H9 (cell line): ENCODE measurements around the gene DNAH1. TPM values are rescaled to one million over a fixed set of nuclear protein-coding genes. Genes with fewer than 3 reads are reported as not detected.

Experiments
- DNase-seq: peaks from one replicate; pipeline ENCODE4 v3.0.0-alpha.2; 2017
- H2AFZ ChIP-seq: one replicate; pipeline ENCODE4 v1.6.1; 2013; ENCODE audit warnings: mild to moderate bottlenecking, low read length, control low read depth, moderate library complexity
- H2AK5ac ChIP-seq: 2 replicates; pipeline ENCODE4 v1.6.1; 2013; ENCODE audit warnings: low read length, control low read depth, mixed read lengths; ENCODE audit not compliant: insufficient read length
- H2BK120ac ChIP-seq: one replicate; pipeline ENCODE4 v1.6.1; 2013; ENCODE audit warnings: low read depth, mild to moderate bottlenecking, low read length, control low read depth, inconsistent platforms; ENCODE audit not compliant: poor library complexity, severe bottlenecking
- H2BK12ac ChIP-seq: 2 replicates; pipeline ENCODE4 v1.6.1; 2013; ENCODE audit warnings: low read length, control low read depth, mixed read lengths, low read depth; ENCODE audit not compliant: insufficient read length
- H2BK15ac ChIP-seq: 2 replicates; pipeline ENCODE4 v1.6.1; 2013; ENCODE audit warnings: low read depth, low read length, control low read depth
- H2BK20ac ChIP-seq: one replicate; pipeline ENCODE4 v1.6.1; 2013; ENCODE audit warnings: low read depth, mild to moderate bottlenecking, low read length, control low read depth, inconsistent platforms; ENCODE audit not compliant: poor library complexity, severe bottlenecking
- H2BK5ac ChIP-seq: 2 replicates; pipeline ENCODE4 v1.6.1; 2013; ENCODE audit warnings: low read length, control low read depth, mixed read lengths; ENCODE audit not compliant: insufficient read length
- H3K14ac ChIP-seq: 2 replicates; pipeline ENCODE4 v1.6.1; 2013; ENCODE audit warnings: low read length, control low read depth; ENCODE audit not compliant: insufficient read depth
- H3K18ac ChIP-seq: 2 replicates; pipeline ENCODE4 v1.6.1; 2013; ENCODE audit warnings: low read depth, mild to moderate bottlenecking, mixed read lengths, low read length, control low read depth; ENCODE audit not compliant: insufficient read length
- H3K23ac ChIP-seq: 2 replicates; pipeline ENCODE4 v1.6.1; 2013; ENCODE audit warnings: low read length, control low read depth, mixed read lengths, low read depth; ENCODE audit not compliant: insufficient read length
- H3K23me2 ChIP-seq: 2 replicates; pipeline ENCODE4 v1.6.1; 2013; ENCODE audit warnings: low read depth, mild to moderate bottlenecking, mixed read lengths, low read length, control low read depth; ENCODE audit not compliant: insufficient read length, poor library complexity, severe bottlenecking
- H3K27ac ChIP-seq: 2 replicates; pipeline ENCODE4 v1.5.1; 2013; ENCODE audit warnings: low read length, control low read depth, mixed read lengths, low read depth; ENCODE audit not compliant: insufficient read length
- H3K27me3 ChIP-seq: 2 replicates; pipeline ENCODE4 v1.6.1; 2013; ENCODE audit warnings: low read length, control low read depth, inconsistent platforms; ENCODE audit not compliant: insufficient read depth
- H3K4ac ChIP-seq: 2 replicates; pipeline ENCODE4 v1.6.1; 2013; ENCODE audit warnings: low read depth, mild to moderate bottlenecking, control low read depth, inconsistent platforms, low read length, moderate library complexity
- H3K4me1 ChIP-seq: 2 replicates; pipeline ENCODE4 v1.6.1; 2013; ENCODE audit warnings: low read length, control low read depth, inconsistent platforms; ENCODE audit not compliant: insufficient read depth
- H3K4me2 ChIP-seq: 2 replicates; pipeline ENCODE4 v1.6.1; 2013; ENCODE audit warnings: low read length, control low read depth, mixed read lengths; ENCODE audit not compliant: insufficient read length, insufficient read depth
- H3K56ac ChIP-seq: 2 replicates; pipeline ENCODE4 v1.6.1; 2013; ENCODE audit warnings: low read depth, mild to moderate bottlenecking, mixed read lengths, low read length, control low read depth; ENCODE audit not compliant: insufficient read length
- H3K79me1 ChIP-seq: 2 replicates; pipeline ENCODE4 v1.6.1; 2013; ENCODE audit warnings: low read depth, mild to moderate bottlenecking, moderate library complexity, low read length, control low read depth, inconsistent platforms; ENCODE audit not compliant: insufficient read depth, poor library complexity, severe bottlenecking
- H3K79me2 ChIP-seq: 2 replicates; pipeline ENCODE4 v1.6.1; 2013; ENCODE audit warnings: low read length, control low read depth, inconsistent platforms; ENCODE audit not compliant: insufficient read depth
- H3K9ac ChIP-seq: 2 replicates; pipeline ENCODE4 v1.6.1; 2013; ENCODE audit warnings: low read length, control low read depth, mixed read lengths; ENCODE audit not compliant: insufficient read length; ENCODE audit errors: extremely low read depth
- H3K9me3 ChIP-seq: one replicate; pipeline ENCODE4 v1.6.1; 2013; ENCODE audit warnings: low read depth, low read length, inconsistent platforms; ENCODE audit not compliant: control insufficient read depth
- H3T11ph ChIP-seq: one replicate; pipeline ENCODE4 v1.6.1; 2013; ENCODE audit warnings: mild to moderate bottlenecking, low read length, control low read depth, inconsistent platforms
- H4K20me1 ChIP-seq: one replicate; pipeline ENCODE4 v1.6.1; 2013; ENCODE audit not compliant: control insufficient read depth, insufficient read length, insufficient read depth
- H4K5ac ChIP-seq: 2 replicates; pipeline ENCODE4 v1.6.1; 2013; ENCODE audit warnings: low read depth, mild to moderate bottlenecking, mixed read lengths, low read length, control low read depth; ENCODE audit not compliant: insufficient read length
- H4K8ac ChIP-seq: replicated peaks from 2 replicates; pipeline ENCODE4 v1.6.1; 2013; ENCODE audit warnings: low read length, control low read depth, mixed read lengths, low read depth; ENCODE audit not compliant: insufficient read length
- H4K91ac ChIP-seq: 2 replicates; pipeline ENCODE4 v1.6.1; 2013; ENCODE audit warnings: low read depth, mild to moderate bottlenecking, moderate library complexity, mixed read lengths, low read length, control low read depth; ENCODE audit not compliant: insufficient read length
- H3K27ac Mint-ChIP-seq, 3 experiments: 2 replicates in 2 of 3; 3 replicates in 1 of 3; pipeline ENCODE4 v1.8.0; 2020 to 2021; ENCODE audit warnings: mixed read lengths in 3 of 3, mild to moderate bottlenecking in 1 of 3, moderate library complexity in 1 of 3
- H3K27me3 Mint-ChIP-seq: 2 replicates; pipeline ENCODE4 v1.8.0; 2021; ENCODE audit warnings: low read depth, mild to moderate bottlenecking, moderate library complexity, mixed read lengths
- H3K36me3 Mint-ChIP-seq, 3 experiments: 2 replicates in 2 of 3; 3 replicates in 1 of 3; pipeline ENCODE4 v1.8.0; 2020 to 2021; ENCODE audit warnings: low read depth in 3 of 3, mixed read lengths in 3 of 3; ENCODE audit not compliant: insufficient read depth in 1 of 3
- H3K4me1 Mint-ChIP-seq, 2 experiments: 2 replicates each; pipeline ENCODE4 v1.8.0; 2020; ENCODE audit warnings: mixed read lengths in 2 of 2
- H3K4me3 Mint-ChIP-seq, 2 experiments: 2 replicates in 1 of 2; 3 replicates in 1 of 2; pipeline ENCODE4 v1.8.0; 2020 to 2021; ENCODE audit warnings: mild to moderate bottlenecking in 2 of 2, mixed read lengths in 2 of 2, moderate library complexity in 1 of 2
- H3K9me3 Mint-ChIP-seq, 2 experiments: 2 replicates in 1 of 2; 3 replicates in 1 of 2; pipeline ENCODE4 v1.8.0; 2020; ENCODE audit warnings: mild to moderate bottlenecking in 2 of 2, mixed read lengths in 2 of 2, moderate library complexity in 1 of 2
- CTCF ChIP-seq: fragments of 200-600 bp; sonication (generic); conservative IDR thresholded peaks from 3 replicates; pipeline ENCODE4 v1.8.0; 2021; ENCODE audit warnings: antibody characterized with exemption, mild to moderate bottlenecking
- WGBS: extraction: QIAGEN DNeasy Blood & Tissue Kit; methylation state at CpG from one replicate; pipeline ENCODE4 v1.1.7; 2013; ENCODE audit warnings: missing lambda C conversion rate, low lambda C conversion rate, mixed read lengths; ENCODE audit not compliant: insufficient read length; ENCODE audit errors: extremely low coverage; 5-methylcytosine and 5-hydroxymethylcytosine counted together
- total RNA-seq: library from RNA; stranded (reverse); gene quantifications from 2 replicates; pipeline ENCODE4 v1.2.1, GENCODE V29; 2021

DNAH1 gene
- total RNA-seq, 1 experiment from 2014 or later, result 2.0 TPM

GRCh38 chr3:52289338-52289746, 26.8 kb upstream of the DNAH1 start:
- H2AK5ac ChIP-seq, result no peak overlapping the region
- no CpG with 5 or more reads among the region's 1 CpG for WGBS
- H3K27ac Mint-ChIP-seq, result no peak overlapping the region

More at GRCh38 chr3:52289338-52289746, 26.8 kb upstream of the DNAH1 start:
- no peak overlapping the region for H3K4me2 ChIP-seq
- Mint-ChIP-seq H3K9me3 (no peaks in the 10 kb centered on the region), H3K4me3 (peak overlapping the region; percentile 96 to 98; a peak in 2 of 5 replicates), H3K4me1 (peaks cover 8 to 10% of the 10 kb centered on the region in 2 experiments), H3K27me3 (no peaks in the 10 kb centered on the region), H3K36me3 (no peaks in the 10 kb centered on the region; a peak in 3 of 7 replicates)
- no peaks in the 10 kb centered on the region for H3K27me3 ChIP-seq
- no peak overlapping the region for H2BK15ac ChIP-seq
- H3K9ac ChIP-seq, result no peak overlapping the region
- H3K4me1 ChIP-seq, result no peaks in the 10 kb centered on the region
- H3K4ac ChIP-seq, result no peak overlapping the region
- H3K56ac ChIP-seq, result no peak overlapping the region
- no peak overlapping the region for H3T11ph ChIP-seq
- peaks cover 3% of the 10 kb centered on the region for H3K23me2 ChIP-seq
- H4K8ac ChIP-seq, result no peak overlapping the region
- no peak for DNase-seq
- H3K9me3 ChIP-seq, result no peaks in the 10 kb centered on the region
- no peaks in the 10 kb centered on the region for H3K79me1 ChIP-seq
- H3K27ac ChIP-seq, result no peak overlapping the region
- no peak overlapping the region for H3K18ac ChIP-seq
- no peaks in the 10 kb centered on the region for H4K20me1 ChIP-seq
- no peak overlapping the region for H4K5ac ChIP-seq
- no peak overlapping the region for H2BK20ac ChIP-seq
- no peak overlapping the region for H2AFZ ChIP-seq
- no peak overlapping the region for H2BK5ac ChIP-seq
- H4K91ac ChIP-seq, result no peak overlapping the region
- no peak for TF ChIP-seq CTCF
- H2BK120ac ChIP-seq, result no peak overlapping the region
- H3K79me2 ChIP-seq, result no peaks in the 10 kb centered on the region
- H3K14ac ChIP-seq, result no peak overlapping the region
- no peak overlapping the region for H2BK12ac ChIP-seq
- H3K23ac ChIP-seq, result no peak overlapping the region
